Muscle of arm (tissue), 12 donors: ENCODE results near the gene WDR1. TPM values are rescaled to one million over a fixed set of nuclear protein-coding genes. Genes with fewer than 3 reads are reported as not detected.

Source experiments
- DNase-seq: peaks from one replicate; pipeline ENCODE4 v3.0.0-alpha.2; 2013
- polyA plus RNA-seq, 12 donors: library from polyadenylated mRNA; unstranded; fragments of 120-200 nt; gene quantifications; one replicate each; pipeline ENCODE4 v1.2.1, GENCODE V29; 2013; ENCODE audit not compliant: insufficient read length in 12 of 12

The WDR1 gene
- polyA plus RNA-seq, 12 donors = 141 to 195 (median 165) TPM; not detected in 1

GRCh38 chr4:10088135-10089010 is 28.2 kb downstream of the WDR1 start:
- DNase-seq = no peak

- no peak for DNase-seq
These were observed 29.3 kb downstream of the WDR1 start for GRCh38 chr4:10087152-10087791.

- no peak for DNase-seq
These were observed 30.0 kb downstream of the WDR1 start for GRCh38 chr4:10086506-10087120.

GRCh38 chr4:10085828-10086505 is 30.6 kb downstream of the WDR1 start:
- DNase-seq = no peak

- no peak for DNase-seq
These were observed 31.2 kb downstream of the WDR1 start for GRCh38 chr4:10085386-10085785.

GRCh38 chr4:10084651-10085358 is 31.8 kb downstream of the WDR1 start:
- no peak for DNase-seq

- DNase-seq = no peak
These were observed 32.5 kb downstream of the WDR1 start for GRCh38 chr4:10083861-10084641.

GRCh38 chr4:10083331-10083771 is 33.2 kb downstream of the WDR1 start:
- no peak for DNase-seq

- no peak for DNase-seq
These were observed 33.9 kb downstream of the WDR1 start for GRCh38 chr4:10082459-10083272.

- DNase-seq = no peak
These were observed 34.6 kb downstream of the WDR1 start for GRCh38 chr4:10082047-10082446.

GRCh38 chr4:10081218-10081606 is 35.4 kb downstream of the WDR1 start:
- no peak for DNase-seq

- no peak for DNase-seq
These were observed 35.9 kb downstream of the WDR1 start for GRCh38 chr4:10080589-10081217.

GRCh38 chr4:10079912-10080588 is 36.5 kb downstream of the WDR1 start:
- no peak for DNase-seq

- no peak for DNase-seq
These were observed 37.3 kb downstream of the WDR1 start for GRCh38 chr4:10079256-10079655.

GRCh38 chr4:10078481-10079233 is 37.9 kb downstream of the WDR1 start:
- no peak for DNase-seq

- DNase-seq = no peak
These were observed 38.9 kb downstream of the WDR1 start for GRCh38 chr4:10077483-10078335.

- no peak for DNase-seq
These were observed 39.5 kb downstream of the WDR1 start for GRCh38 chr4:10077076-10077475.
